IMR-90 (cell line): Measurements from ENCODE around the gene KRTAP10-5. TPM values are rescaled to one million over a fixed set of nuclear protein-coding genes. Genes with fewer than 3 reads are reported as not detected.

Source experiments
- ATAC-seq: fragments of 200-7000 bp; cut with Tn5 transposase; 2 replicates; pipeline ENCODE4 v1.9.1; 2020; ENCODE audit warnings: low read depth, mild to moderate bottlenecking, moderate library complexity
- BruUV-seq: library from RNA; stranded (reverse); fragments of 400-500 nt; replicated peaks from 2 replicates; lab custom pipeline; 2021; lab: Mats Ljungman, UMichigan
- CTCF ChIA-PET: fragments of 300-600 bp; formaldehyde crosslinking; extraction: SDS; loops from one replicate; lab custom pipeline; 2021; ENCODE audit warnings: antibody characterized with exemption; lab: Yijun Ruan, JAX
- POLR2A ChIA-PET: fragments of 300-600 bp; sonication (Branson Sonifier 250); formaldehyde crosslinking; loops from one replicate; lab custom pipeline; 2022; ENCODE audit warnings: antibody characterized with exemption; ENCODE audit not compliant: unreplicated experiment; lab: Charles Lee
- DNase-seq: peaks from one replicate; pipeline ENCODE4 v3.0.0; 2013
- H2AFZ ChIP-seq: replicated peaks from 2 replicates; pipeline ENCODE3; 2013; ENCODE audit warnings: low read length, mild to moderate bottlenecking; ENCODE audit not compliant: poor library complexity
- H2AK5ac ChIP-seq: 2 replicates; pipeline ENCODE4 v1.6.1; 2013; ENCODE audit warnings: low read depth, low read length, inconsistent platforms
- H2AK9ac ChIP-seq: replicated peaks from 2 replicates; pipeline ENCODE3; 2013; ENCODE audit warnings: mild to moderate bottlenecking, low read depth, low read length, moderate library complexity; ENCODE audit not compliant: poor library complexity
- H2BK120ac ChIP-seq: 2 replicates; pipeline ENCODE4 v1.6.1; 2013; ENCODE audit warnings: low read depth, low read length, inconsistent platforms
- H2BK15ac ChIP-seq: 3 replicates; pipeline ENCODE4 v1.6.1; 2013; ENCODE audit warnings: low read depth, low read length, inconsistent platforms
- H2BK20ac ChIP-seq: 2 replicates; pipeline ENCODE4 v1.6.1; 2013; ENCODE audit warnings: low read depth, mild to moderate bottlenecking, inconsistent platforms, low read length, moderate library complexity
- H2BK5ac ChIP-seq: 2 replicates; pipeline ENCODE4 v1.6.1; 2013; ENCODE audit warnings: mild to moderate bottlenecking, low read depth, low read length, inconsistent platforms; ENCODE audit not compliant: poor library complexity, severe bottlenecking
- H3K14ac ChIP-seq: replicated peaks from 2 replicates; pipeline ENCODE4 v1.6.1; 2013; ENCODE audit warnings: low read depth, low read length, inconsistent platforms
- H3K18ac ChIP-seq: 2 replicates; pipeline ENCODE4 v1.6.1; 2013; ENCODE audit warnings: low read depth, low read length, control low read depth
- H3K23ac ChIP-seq: 2 replicates; pipeline ENCODE4 v1.6.1; 2013; ENCODE audit warnings: low read depth, low read length, inconsistent platforms
- H3K27ac ChIP-seq: 2 replicates; pipeline ENCODE4 v1.5.1; 2013; ENCODE audit warnings: mild to moderate bottlenecking, control low read depth, low read length; ENCODE audit not compliant: insufficient read depth
- H3K27me3 ChIP-seq: 2 replicates; pipeline ENCODE4 v1.6.1; 2013; ENCODE audit warnings: low read length; ENCODE audit not compliant: control insufficient read depth, insufficient read depth
- H3K36me3 ChIP-seq: 2 replicates; pipeline ENCODE4 v1.6.1; 2013; ENCODE audit warnings: low read length, mixed read lengths; ENCODE audit not compliant: control insufficient read depth, insufficient read depth
- H3K4ac ChIP-seq: 2 replicates; pipeline ENCODE4 v1.6.1; 2013; ENCODE audit warnings: low read depth, low read length, inconsistent platforms
- H3K4me1 ChIP-seq: 2 replicates; pipeline ENCODE4 v1.6.1; 2013; ENCODE audit warnings: low read length, mixed read lengths; ENCODE audit not compliant: control insufficient read depth, insufficient read depth
- H3K4me2 ChIP-seq: 2 replicates; pipeline ENCODE4 v1.6.1; 2013; ENCODE audit warnings: low read depth, mild to moderate bottlenecking, control low read depth, low read length, moderate library complexity
- H3K4me3 ChIP-seq: 2 replicates; pipeline ENCODE4 v1.5.1; 2013; ENCODE audit warnings: low read depth, mild to moderate bottlenecking, control low read depth, low read length, moderate library complexity; ENCODE audit not compliant: insufficient read depth
- H3K56ac ChIP-seq: 2 replicates; pipeline ENCODE4 v1.6.1; 2013; ENCODE audit warnings: low read length, inconsistent platforms; ENCODE audit not compliant: insufficient read depth; ENCODE audit errors: extremely low read depth
- H3K79me1 ChIP-seq, 2 experiments: 2 replicates each; pipeline ENCODE4 v1.6.1; 2013; ENCODE audit warnings: low read length in 2 of 2, inconsistent platforms in 1 of 2, low read depth in 1 of 2
- H3K9ac ChIP-seq: 2 replicates; pipeline ENCODE4 v1.6.1; 2013; ENCODE audit warnings: low read depth, low read length, control low read depth
- H3K9me1 ChIP-seq: 2 replicates; pipeline ENCODE4 v1.6.1; 2013; ENCODE audit warnings: low read length, inconsistent platforms; ENCODE audit not compliant: insufficient read depth
- H3K9me3 ChIP-seq: 2 replicates; pipeline ENCODE4 v1.6.1; 2013; ENCODE audit warnings: low read length; ENCODE audit not compliant: control insufficient read depth, insufficient read depth
- H4K20me1 ChIP-seq: 2 replicates; pipeline ENCODE4 v1.6.1; 2013; ENCODE audit warnings: low read length, inconsistent platforms; ENCODE audit not compliant: insufficient read depth
- H4K5ac ChIP-seq: 2 replicates; pipeline ENCODE4 v1.6.1; 2013; ENCODE audit warnings: mild to moderate bottlenecking, low read depth, low read length, control low read depth
- H4K8ac ChIP-seq, 2 experiments: 2 replicates each; pipeline ENCODE4 v1.6.1; 2013; ENCODE audit warnings: low read depth in 2 of 2, low read length in 2 of 2, control low read depth in 1 of 2, inconsistent platforms in 1 of 2
- H4K91ac ChIP-seq: 2 replicates; pipeline ENCODE4 v1.6.1; 2013; ENCODE audit warnings: low read depth, low read length, inconsistent platforms; ENCODE audit not compliant: insufficient read depth
- BHLHE40 ChIP-seq: fragments of 150-350 bp; IDR thresholded peaks from 2 replicates; pipeline ENCODE4 v1.6.1; 2016; ENCODE audit warnings: mild to moderate bottlenecking, low read depth, low read length
- MAZ ChIP-seq: IDR thresholded peaks from 2 replicates; pipeline ENCODE4 v1.6.1; 2012; ENCODE audit warnings: low read depth, mild to moderate bottlenecking, low read length, improper control_type of control experiment, moderate library complexity, borderline replicate concordance
- RAD21 ChIP-seq: IDR thresholded peaks from 2 replicates; pipeline ENCODE4 v1.6.1; 2012; ENCODE audit warnings: low read length, improper control_type of control experiment
- RCOR1 ChIP-seq: IDR thresholded peaks from 2 replicates; pipeline ENCODE4 v1.6.1; 2012; ENCODE audit warnings: mild to moderate bottlenecking, low read length, improper control_type of control experiment; ENCODE audit not compliant: insufficient replicate concordance
- RFX5 ChIP-seq: IDR thresholded peaks from 2 replicates; pipeline ENCODE4 v1.8.0; 2012; ENCODE audit warnings: low read depth, mild to moderate bottlenecking, low read length, moderate library complexity
- SMC3 ChIP-seq: fragments of 150-350 bp; IDR thresholded peaks from 2 replicates; pipeline ENCODE4 v1.6.1; 2016; ENCODE audit warnings: low read depth, mild to moderate bottlenecking, antibody characterized with exemption, low read length, moderate library complexity
- WGBS, 2 experiments: methylation state at CpG; one replicate each; pipeline versions ENCODE4 v1.1.5 to v1.1.7; 2013; ENCODE audit warnings: missing lambda C conversion rate in 2 of 2; ENCODE audit not compliant: insufficient read length in 1 of 2; ENCODE audit errors: extremely low coverage in 2 of 2; 5-methylcytosine and 5-hydroxymethylcytosine counted together
- dilution Hi-C: fragments of 300-500 bp; cut with HindIII; formaldehyde crosslinking; loops from one replicate; pipeline ENCODE4 v1.14.3; 2018; ENCODE audit warnings: low sequenced_read_pairs; ENCODE audit not compliant: unreplicated experiment
- in situ Hi-C: fragments of 300-500 bp; cut with MboI; formaldehyde crosslinking; loops from 3 replicates; pipeline ENCODE4 v1.14.3; 2019; ENCODE audit warnings: low sequenced_read_pairs, inconsistent platforms, mixed read lengths
- intact Hi-C: fragments of 100-400 bp; cut with micrococcal nuclease; formaldehyde crosslinking; loops from 2 replicates; pipeline ENCODE4 v1.10.0; 2022
- polyA plus RNA-seq, 3 experiments: library from polyadenylated mRNA; depleted of rRNA; stranded (reverse); fragments of >200 nt; gene quantifications; 2 replicates each; pipeline ENCODE4 v1.2.3, GENCODE V29; 2012; ENCODE audit warnings: low replicate concordance in 1 of 3
- total RNA-seq: library from RNA; depleted of rRNA; stranded (reverse); fragments of >200 nt; gene quantifications from 2 replicates; pipeline ENCODE4 v1.2.3, GENCODE V29; 2012
- TF ChIP-seq, protein P1 (sequence below): fragments of 150-350 bp; IDR thresholded peaks from 2 replicates; pipeline ENCODE4 v1.6.1; 2017; ENCODE audit warnings: mild to moderate bottlenecking, antibody characterized with exemption, low read length, low read depth
- TF ChIP-seq, protein P2 (sequence below): fragments of 150-350 bp; IDR thresholded peaks from 2 replicates; pipeline ENCODE4 v1.6.1; 2016; ENCODE audit warnings: low read depth, mild to moderate bottlenecking, low read length, moderate library complexity, borderline replicate concordance

KRTAP10-5 gene
- total and polyA plus RNA-seq, 2 of the 4 experiments (the other 2 are of a cell fraction): not detected

DNA sequence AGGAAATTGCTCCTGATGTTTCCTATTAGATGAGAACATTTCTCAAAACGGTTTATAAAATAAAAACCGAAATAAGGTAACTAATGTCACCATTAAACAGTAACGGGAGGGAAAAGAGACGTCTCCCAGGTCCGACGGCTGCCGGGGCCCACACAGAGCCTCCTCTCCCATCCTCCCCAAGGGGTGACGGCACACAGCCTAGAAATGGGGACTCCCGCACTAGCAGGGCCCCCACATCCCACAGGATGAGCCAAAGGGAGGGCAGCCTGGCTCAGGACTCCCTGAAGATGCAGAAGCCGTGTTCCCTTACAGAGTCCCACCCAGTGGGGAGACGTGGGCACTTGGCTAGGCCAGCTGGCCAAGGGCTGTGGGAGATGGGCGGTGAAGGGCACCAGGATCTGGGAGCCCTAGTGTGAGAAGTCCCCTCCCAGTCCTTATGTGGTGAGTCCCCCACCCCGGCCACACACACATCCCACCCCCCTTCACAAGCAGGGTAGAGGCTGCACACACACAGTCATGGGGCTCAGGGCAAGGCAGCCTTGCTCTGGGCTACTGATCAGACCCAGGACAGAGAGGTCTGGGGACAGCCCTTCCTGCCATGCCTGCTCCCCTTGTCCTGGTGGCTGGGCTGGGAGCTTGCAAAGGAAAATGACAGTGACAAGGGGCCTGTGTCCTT, 25.1 kb downstream of the KRTAP10-5 start:
- TF ChIP-seq BHLHE40 (no peak), RCOR1 (no peak), SMC3 (no peak), MAZ (no peak), RFX5 (no peak), RAD21 (no peak)
- TF ChIP-seq, protein P1, sequence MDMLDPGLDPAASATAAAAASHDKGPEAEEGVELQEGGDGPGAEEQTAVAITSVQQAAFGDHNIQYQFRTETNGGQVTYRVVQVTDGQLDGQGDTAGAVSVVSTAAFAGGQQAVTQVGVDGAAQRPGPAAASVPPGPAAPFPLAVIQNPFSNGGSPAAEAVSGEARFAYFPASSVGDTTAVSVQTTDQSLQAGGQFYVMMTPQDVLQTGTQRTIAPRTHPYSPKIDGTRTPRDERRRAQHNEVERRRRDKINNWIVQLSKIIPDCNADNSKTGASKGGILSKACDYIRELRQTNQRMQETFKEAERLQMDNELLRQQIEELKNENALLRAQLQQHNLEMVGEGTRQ: no peak
- TF ChIP-seq, protein P2, sequence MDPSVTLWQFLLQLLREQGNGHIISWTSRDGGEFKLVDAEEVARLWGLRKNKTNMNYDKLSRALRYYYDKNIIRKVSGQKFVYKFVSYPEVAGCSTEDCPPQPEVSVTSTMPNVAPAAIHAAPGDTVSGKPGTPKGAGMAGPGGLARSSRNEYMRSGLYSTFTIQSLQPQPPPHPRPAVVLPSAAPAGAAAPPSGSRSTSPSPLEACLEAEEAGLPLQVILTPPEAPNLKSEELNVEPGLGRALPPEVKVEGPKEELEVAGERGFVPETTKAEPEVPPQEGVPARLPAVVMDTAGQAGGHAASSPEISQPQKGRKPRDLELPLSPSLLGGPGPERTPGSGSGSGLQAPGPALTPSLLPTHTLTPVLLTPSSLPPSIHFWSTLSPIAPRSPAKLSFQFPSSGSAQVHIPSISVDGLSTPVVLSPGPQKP: no peak
- in situ Hi-C loops: no loop called here
- intact Hi-C loops: no loop called here
- Histone ChIP-seq H3K56ac (no peak overlapping the region), H3K27me3 (peaks cover 17% of the 10 kb centered on the region), H2BK5ac (no peak overlapping the region), H2AK5ac (no peak overlapping the region), H4K20me1 (no peaks in the 10 kb centered on the region), H3K4me2 (no peak overlapping the region), H2AK9ac (no peak overlapping the region), H3K4me1 (no peaks in the 10 kb centered on the region), H3K4me3 (no peak overlapping the region), H4K5ac (no peak overlapping the region), H2BK20ac (no peak overlapping the region), H4K91ac (no peak overlapping the region), H2AFZ (no peak overlapping the region), H3K27ac (no peak overlapping the region), H3K79me1 (no peaks in the 10 kb centered on the region), H2BK120ac (no peak overlapping the region), H3K14ac (no peak overlapping the region), H3K9me3 (no peaks in the 10 kb centered on the region), H3K4ac (no peak overlapping the region), H3K18ac (no peak overlapping the region), H3K9ac (no peak overlapping the region), H3K23ac (no peak overlapping the region), H3K36me3 (no peaks in the 10 kb centered on the region), H3K9me1 (no peaks in the 10 kb centered on the region), H2BK15ac (no peak overlapping the region), H4K8ac (no peak overlapping the region)
- POLR2A ChIA-PET: no interaction called here
- dilution Hi-C loops: no loop called here
- CTCF ChIA-PET: no interaction called here
- ATAC-seq: no peak
- no CpG with 5 or more reads among the region's 13 CpGs for WGBS, 2 experiments
- DNase-seq: no peak
- BruUV-seq: no TSS peak
